Measurements from ENCODE around the gene ATF6.
"Not testable (repeated sequence)": the region's sequence is repeated elsewhere in the genome, so short reads cannot be mapped to it uniquely, and the experiment has no call there.

The ATF6 gene

GRCh38 chr1:161784968-161785367, 18.8 kb downstream of the ATF6 start:
- DNase-seq = no peak

- DNase-seq = no peak
Observed at GRCh38 chr1:161787355-161787754, 21.2 kb downstream of the ATF6 start.

GRCh38 chr1:161790587-161791317, 24.6 kb downstream of the ATF6 start:
- no peak for DNase-seq

- DNase-seq = no peak
Observed at GRCh38 chr1:161791904-161792655, 26.0 kb downstream of the ATF6 start.

DNA sequence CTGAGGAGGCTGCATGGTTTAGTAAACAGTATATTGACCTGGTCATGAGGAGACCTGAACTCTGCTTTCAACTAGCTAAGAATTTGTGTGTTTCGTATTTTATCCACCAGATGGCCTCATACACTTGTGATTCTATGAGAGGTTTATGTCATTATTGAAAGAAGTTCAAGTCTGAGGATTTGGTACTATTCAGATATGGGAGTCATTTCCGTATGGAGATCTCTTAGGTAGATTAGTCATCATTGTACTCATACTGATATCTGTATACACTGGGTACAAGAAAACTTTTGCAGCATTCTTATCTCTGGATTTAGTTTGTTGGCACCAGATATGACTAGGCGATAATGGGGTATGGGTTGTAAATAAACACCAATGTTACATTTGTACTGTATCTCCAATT, 26.6 kb downstream of the ATF6 start:
- DNase-seq = peak in 1 of 2 experiments; percentile 13

DNA sequence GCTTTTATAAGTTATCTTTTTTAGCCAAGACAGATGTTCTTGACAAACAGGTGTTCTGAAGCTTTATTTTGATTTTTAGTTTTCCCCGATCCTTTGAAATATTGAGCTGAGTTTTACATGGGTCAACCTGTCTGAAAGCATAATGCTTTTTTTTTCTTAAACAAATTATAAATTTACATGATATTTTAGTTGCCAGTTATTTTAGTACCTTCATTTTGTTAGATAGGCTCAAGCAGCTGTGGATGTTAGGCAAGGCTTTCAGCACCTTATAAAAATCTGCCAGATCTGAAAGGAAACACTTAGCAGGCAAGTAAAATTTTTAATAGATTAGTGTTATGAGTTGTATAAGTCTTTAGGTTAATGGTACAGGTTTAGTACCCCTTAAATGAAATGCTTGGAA, 33.7 kb downstream of the ATF6 start:
- no peak for DNase-seq

DNA sequence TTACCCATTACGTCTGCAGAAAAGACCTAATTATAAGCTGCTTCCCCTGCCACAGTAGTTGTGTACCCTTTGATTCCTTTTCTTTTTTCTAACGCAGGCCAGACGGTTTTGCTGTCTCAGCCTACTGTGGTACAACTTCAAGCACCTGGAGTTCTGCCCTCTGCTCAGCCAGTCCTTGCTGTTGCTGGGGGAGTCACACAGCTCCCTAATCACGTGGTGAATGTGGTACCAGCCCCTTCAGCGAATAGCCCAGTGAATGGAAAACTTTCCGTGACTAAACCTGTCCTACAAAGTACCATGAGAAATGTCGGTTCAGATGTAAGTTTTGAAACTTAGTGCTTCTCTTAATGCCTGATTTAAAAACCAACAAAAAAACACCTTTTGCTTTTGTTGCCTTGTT, 35.8 kb downstream of the ATF6 start:
- DNase-seq = no peak

DNA sequence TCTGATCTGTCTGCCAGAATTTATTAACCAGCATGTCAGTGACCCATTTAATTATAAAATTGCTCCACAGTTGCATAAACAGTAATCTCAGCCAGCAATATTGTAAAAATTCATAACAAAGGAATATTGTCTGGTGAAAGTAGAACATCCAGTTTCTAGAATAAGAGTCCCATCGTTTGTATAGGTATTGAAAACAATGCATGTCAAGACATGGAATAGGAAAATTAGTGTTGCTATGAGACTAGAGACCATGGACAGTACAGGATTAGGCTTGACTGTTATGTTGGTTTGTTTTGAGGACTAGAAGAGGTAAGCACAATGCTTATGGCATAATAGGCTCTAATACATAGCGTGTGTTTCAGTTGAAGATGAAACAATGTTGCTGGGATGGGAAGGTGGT, 37.1 kb downstream of the ATF6 start:
- DNase-seq = no peak

- no peak for DNase-seq
Observed at GRCh38 chr1:161805399-161806197, 39.5 kb downstream of the ATF6 start.

DNA sequence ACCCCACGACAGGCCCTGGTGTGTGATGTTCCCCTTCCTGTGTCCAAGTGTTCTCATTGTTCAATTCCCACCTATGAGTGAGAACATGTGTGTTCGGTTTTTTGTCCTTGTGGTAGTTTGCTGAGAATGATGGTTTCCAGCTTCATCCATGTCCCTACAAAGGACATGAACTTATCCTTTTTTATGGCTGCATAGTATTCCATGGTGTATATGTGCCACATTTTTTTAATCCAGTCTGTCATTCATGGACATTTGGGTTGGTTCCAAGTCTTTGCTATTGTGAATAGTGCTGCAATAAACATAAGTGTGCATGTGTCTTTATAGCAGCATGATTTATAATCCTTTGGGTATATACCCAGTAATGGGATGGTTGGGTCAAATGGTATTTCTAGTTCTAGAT, 43.1 kb downstream of the ATF6 start:
- DNase-seq = not testable (repeated sequence)

- not testable (repeated sequence) for DNase-seq
Observed at GRCh38 chr1:161809656-161810055, 43.5 kb downstream of the ATF6 start.

- no peak for DNase-seq
Observed at GRCh38 chr1:161810780-161811179, 44.7 kb downstream of the ATF6 start.

DNA sequence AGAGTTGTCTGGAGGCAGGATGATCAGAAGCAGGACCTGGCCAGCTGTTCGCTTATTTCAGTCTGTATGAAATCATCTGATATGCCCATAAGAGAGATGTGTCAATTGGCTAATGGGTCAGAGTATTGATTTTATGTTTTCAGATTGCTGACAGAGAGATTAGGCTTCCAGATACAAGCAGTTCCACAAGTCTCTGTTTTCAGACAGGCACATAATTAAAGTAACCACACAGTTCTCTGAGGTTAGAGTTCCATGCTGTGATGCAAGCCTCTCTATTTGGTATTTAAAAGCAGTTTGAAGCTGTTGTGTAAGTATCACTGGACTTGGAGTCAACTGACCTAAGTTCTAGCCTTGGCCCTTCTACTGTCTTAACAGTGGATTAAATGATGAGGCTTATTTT, 50.1 kb downstream of the ATF6 start:
- no peak for DNase-seq

DNA sequence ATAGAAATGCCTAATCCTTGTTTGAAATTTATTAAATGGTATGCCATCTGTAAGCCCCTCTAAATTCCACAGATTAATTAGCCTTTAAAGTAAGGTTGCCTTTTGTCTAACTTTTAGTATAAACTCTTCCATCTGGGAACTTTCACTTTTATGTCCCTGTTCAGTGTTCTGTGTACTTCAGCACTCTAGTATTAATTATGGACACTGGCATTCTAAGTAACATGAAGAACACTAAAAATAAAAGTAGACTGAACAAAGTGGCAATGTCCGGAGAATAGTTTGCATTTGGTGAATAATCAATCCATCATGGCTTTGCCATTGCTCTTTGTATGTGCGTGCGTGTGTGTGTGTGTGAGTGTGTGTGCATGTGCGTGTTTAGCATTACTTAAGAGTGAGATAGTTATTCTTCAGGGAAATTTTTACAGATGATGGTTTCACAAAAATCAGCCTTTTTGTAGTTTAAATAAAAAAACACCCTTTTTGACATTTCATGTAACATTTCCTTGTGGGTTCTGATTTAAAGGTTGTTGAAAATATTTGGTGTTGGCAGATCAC, 51.1 kb downstream of the ATF6 start:
- DNase-seq = no peak

DNA sequence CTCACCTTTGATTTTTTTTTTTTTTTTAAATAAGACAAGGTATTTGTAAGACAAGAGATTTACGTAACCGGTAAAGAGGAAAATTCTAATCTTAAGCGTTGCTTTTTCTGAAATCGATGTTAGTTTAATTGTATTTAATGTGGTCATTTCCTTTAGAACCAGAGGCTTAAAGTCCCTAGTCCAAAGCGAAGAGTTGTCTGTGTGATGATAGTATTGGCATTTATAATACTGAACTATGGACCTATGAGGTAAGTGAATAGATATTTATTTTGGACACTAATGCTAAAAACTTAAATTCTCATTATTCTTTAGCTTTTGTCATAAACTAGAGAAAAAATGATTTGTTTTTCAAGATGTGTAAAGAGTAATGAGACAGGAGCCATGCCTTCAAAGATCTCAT, 54.8 kb downstream of the ATF6 start:
- DNase-seq = no peak

DNA sequence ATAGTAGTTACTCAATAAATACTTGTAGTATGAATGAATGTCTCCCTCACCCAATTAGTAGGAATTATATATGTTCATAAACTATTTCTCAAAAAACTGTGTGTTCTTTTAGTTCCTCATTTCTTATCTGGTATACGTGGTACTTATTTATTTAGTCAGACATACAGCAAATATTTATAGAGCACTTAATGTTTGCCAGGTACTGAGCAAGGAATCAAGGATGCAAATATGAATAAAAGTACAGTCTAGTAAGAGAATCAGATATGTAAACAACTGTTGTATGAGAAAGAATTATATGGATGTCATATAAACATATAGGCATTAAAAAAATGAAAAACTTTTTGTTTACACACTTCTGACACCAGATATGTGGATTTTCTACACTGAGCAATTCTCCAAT, 58.5 kb downstream of the ATF6 start:
- DNase-seq = no peak

GRCh38 chr1:161825831-161826230, 59.7 kb downstream of the ATF6 start:
- DNase-seq = no peak

DNA sequence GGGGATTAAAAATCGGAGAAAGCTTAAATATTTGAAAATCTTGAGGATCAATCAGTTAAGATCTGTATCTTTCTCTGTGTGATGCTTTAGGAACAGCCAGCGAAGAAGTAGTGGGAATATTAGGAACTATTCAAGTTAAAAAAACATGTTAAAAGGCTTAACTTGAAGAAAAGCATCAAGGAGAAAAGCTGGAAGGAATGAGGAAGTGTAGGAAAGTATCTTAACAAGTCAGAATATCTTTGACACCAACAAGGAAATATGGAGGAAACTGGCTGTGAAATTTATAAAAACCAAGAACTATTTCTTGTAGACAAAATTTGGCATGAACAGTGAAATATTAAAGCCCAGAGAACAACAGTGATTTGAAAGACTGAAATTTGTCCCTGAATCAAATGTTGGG, 60.4 kb downstream of the ATF6 start:
- no peak for DNase-seq

DNA sequence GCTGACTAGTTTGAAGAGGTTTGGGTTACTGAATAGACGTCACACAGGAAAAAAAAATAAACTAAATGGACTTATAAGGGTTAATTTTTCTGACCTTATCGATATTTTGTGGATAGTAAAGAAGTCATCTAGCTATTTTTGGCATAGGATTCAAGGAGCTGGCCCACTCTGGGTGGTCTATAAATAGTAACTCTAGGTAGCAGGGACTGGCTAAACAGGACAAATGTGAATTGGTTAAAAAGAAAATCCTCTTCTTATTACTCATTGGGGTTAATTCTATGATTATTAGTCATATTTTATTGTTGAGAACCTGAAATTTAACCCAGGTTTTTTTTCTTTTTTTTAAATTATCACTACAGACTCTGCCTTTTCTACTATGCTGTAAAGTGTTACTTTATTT, 61.7 kb downstream of the ATF6 start:
- DNase-seq = no peak

DNA sequence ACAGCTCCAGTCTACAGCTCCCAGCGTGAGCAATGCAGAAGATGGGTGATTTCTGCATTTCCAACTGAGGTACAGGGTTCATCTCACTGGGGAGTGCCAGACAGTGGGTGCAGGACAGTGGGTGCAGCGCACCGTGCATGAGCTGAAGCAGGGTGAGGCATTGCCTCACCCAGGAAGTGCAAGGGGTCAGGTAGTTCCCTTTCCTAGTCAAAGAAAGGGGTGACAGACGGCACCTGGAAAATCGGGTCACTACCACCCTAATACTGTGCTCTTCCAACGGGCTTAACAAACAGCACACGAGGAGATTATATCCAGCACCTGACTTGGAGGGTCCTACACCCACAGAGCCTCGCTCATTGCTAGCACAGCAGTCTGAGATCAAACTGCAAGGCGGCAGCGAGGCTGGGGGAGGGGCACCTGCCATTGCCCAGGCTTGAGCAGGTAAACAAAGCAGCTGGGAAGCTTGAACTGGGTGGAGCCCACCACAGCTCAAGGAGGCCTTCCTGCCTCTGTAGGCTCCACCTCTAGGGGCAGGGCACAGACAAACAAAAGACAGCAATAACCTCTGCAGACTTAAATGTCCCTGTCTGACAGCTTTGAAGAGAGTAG, 66.3 kb downstream of the ATF6 start:
- not testable (repeated sequence) for DNase-seq

DNA sequence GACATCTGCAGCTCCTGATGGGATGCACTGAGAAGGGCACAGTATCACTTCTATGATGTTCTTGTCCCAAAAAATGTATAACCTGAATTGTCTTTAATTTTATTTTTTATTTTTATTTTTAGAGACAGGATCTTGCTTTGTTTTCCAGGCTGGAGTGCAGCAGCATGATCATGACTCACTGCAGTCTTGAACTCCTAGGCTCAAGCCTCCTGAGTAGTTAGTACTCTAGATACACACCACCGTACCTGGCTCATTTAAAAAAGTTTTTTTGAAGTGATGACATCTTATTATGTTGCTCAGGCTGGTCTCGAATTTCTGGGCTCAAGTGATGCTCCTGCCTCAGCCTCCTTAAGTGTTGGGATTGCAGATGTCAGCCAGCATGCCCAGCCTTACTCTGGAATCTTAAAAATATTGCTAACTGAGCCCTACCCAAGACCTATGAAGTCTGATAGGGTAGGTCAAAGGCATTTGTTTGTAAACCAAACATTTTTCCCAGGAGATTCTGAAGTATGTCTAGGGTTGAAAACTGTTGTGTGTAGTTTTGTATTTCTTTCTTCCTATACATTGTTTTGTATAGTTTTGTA, 68.9 kb downstream of the ATF6 start:
- no peak for DNase-seq

DNA sequence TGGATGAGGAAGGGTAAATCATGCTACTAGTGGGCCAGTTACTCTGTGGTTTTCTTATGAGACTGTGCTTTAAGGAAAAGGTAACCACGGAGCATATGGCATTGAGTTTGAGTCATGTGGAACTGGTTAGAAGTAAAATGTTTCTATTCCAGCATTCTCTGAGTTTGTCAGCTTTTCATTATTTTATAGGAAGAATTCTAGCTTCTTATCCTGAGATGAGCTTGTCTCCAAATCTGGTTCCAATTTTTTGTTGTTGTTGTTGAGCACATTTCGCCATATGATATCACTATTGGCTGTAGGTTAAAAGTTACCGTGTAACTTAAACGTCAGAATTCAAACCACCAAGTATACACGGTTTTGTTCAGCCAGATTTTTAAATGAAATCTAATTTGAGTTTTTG, 69.9 kb downstream of the ATF6 start:
- no peak for DNase-seq

- no peak for DNase-seq
Observed at GRCh38 chr1:161838362-161838761, 72.2 kb downstream of the ATF6 start.
